MM.1S (cell line): ENCODE data around the gene MBOAT1.
A peak's percentile ranks its signal among the peaks of the same experiment; 100 is the strongest.

Experiments
- DNase-seq: peaks from one replicate; pipeline ENCODE4 v3.0.0-alpha.2; 2015
- H2AFZ ChIP-seq: fragments of 300-600 bp; sonication (generic); 2 replicates; pipeline ENCODE4 v1.6.0; 2016; ENCODE audit warnings: antibody characterized with exemption, low read length
- H3F3A ChIP-seq: fragments of 300-600 bp; sonication (generic); 2 replicates; pipeline ENCODE4 v1.6.1; 2016; ENCODE audit warnings: mild to moderate bottlenecking, antibody characterized with exemption, low read length, moderate library complexity, mixed read lengths; ENCODE audit not compliant: insufficient read depth
- H3K27ac ChIP-seq: fragments of 300-600 bp; sonication (generic); 2 replicates; pipeline ENCODE4 v1.5.1; 2016; ENCODE audit warnings: mild to moderate bottlenecking, low read length
- H3K27me3 ChIP-seq: fragments of 300-600 bp; sonication (generic); replicated peaks from 2 replicates; pipeline ENCODE4 v1.6.0; 2016; ENCODE audit warnings: low read length; ENCODE audit not compliant: insufficient read depth
- H3K36me3 ChIP-seq: fragments of 300-600 bp; sonication (generic); replicated peaks from 2 replicates; pipeline ENCODE4 v1.6.1; 2016; ENCODE audit warnings: mild to moderate bottlenecking, low read length, mixed read lengths; ENCODE audit not compliant: insufficient read depth
- H3K4me1 ChIP-seq: fragments of 300-600 bp; sonication (generic); 2 replicates; pipeline ENCODE4 v1.6.1; 2016; ENCODE audit warnings: low read length, mixed read lengths
- H3K4me2 ChIP-seq: fragments of 300-600 bp; sonication (generic); 2 replicates; pipeline ENCODE4 v1.6.0; 2016; ENCODE audit warnings: low read depth, low read length
- H3K4me3 ChIP-seq: fragments of 300-600 bp; sonication (generic); 2 replicates; pipeline ENCODE4 v1.5.1; 2016; ENCODE audit warnings: low read length, mixed read lengths
- H3K79me2 ChIP-seq: fragments of 300-600 bp; sonication (generic); 2 replicates; pipeline ENCODE4 v1.6.1; 2016; ENCODE audit warnings: mixed run types, low read length, mixed read lengths
- H3K9ac ChIP-seq: fragments of 300-600 bp; sonication (generic); 2 replicates; pipeline ENCODE4 v1.6.1; 2016; ENCODE audit warnings: low read length, mixed read lengths
- H3K9me2 ChIP-seq: fragments of 300-600 bp; sonication (generic); replicated peaks from 2 replicates; pipeline ENCODE4 v1.6.1; 2016; ENCODE audit warnings: mild to moderate bottlenecking, low read length, mixed read lengths; ENCODE audit not compliant: insufficient read depth
- H3K9me3 ChIP-seq: fragments of 300-600 bp; sonication (generic); replicated peaks from 2 replicates; pipeline ENCODE4 v1.6.1; 2016; ENCODE audit warnings: mild to moderate bottlenecking, low read length, mixed read lengths; ENCODE audit not compliant: insufficient read depth
- H4K20me1 ChIP-seq: fragments of 300-600 bp; sonication (generic); 2 replicates; pipeline ENCODE4 v1.6.1; 2016; ENCODE audit warnings: mild to moderate bottlenecking, low read length, moderate library complexity, mixed read lengths; ENCODE audit not compliant: insufficient read depth
- EZH2 ChIP-seq: fragments of 300-600 bp; sonication (generic); optimal IDR thresholded peaks from 2 replicates; pipeline ENCODE3; 2017; ENCODE audit warnings: low read depth, mild to moderate bottlenecking, antibody characterized with exemption, low read length, mixed read lengths
- EZH2phosphoT487 ChIP-seq: fragments of 300-600 bp; sonication (generic); IDR thresholded peaks from 2 replicates; pipeline ENCODE4 v1.6.1; 2018; ENCODE audit warnings: antibody characterized with exemption, low read length
- TF ChIP-seq, protein P1 (sequence below): fragments of 300-600 bp; sonication (generic); IDR thresholded peaks from 2 replicates; pipeline ENCODE4 v1.5.1; 2016; ENCODE audit warnings: antibody characterized with exemption, low read length, mixed read lengths

The MBOAT1 gene

DNA sequence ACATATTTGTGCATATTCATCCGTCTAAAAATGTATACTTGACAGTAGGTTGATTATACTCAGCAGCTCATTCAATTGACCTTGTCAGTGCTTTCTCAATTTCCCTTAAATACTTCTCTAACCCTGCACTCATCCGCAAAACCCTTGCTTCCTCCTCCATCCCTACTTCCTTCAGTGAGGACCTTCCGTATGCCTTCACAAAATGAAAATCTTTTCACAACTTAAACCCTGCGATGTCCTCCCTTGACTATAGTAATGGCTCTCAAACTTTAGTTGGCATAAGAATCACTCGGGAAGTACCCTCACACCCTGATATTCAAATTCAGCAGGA is 5.2 kb downstream of the MBOAT1 start:
- H3K4me1 ChIP-seq: peaks cover 62% of the 10 kb centered on the region
- H4K20me1 ChIP-seq: no peaks in the 10 kb centered on the region
- no peaks in the 10 kb centered on the region for H3K9me2 ChIP-seq
- H2AFZ ChIP-seq: peak overlapping the region; percentile 11
- DNase-seq: no peak
- H3K9me3 ChIP-seq: no peaks in the 10 kb centered on the region
- peak overlapping the region; percentile 57 for H3K9ac ChIP-seq
- peak overlapping the region; percentile 83 for H3K27ac ChIP-seq
- no peaks in the 10 kb centered on the region for H3K27me3 ChIP-seq
- peak overlapping the region; percentile 93 for H3K4me2 ChIP-seq
- peaks cover 60% of the 10 kb centered on the region for H3F3A ChIP-seq
- no peaks in the 10 kb centered on the region for H3K36me3 ChIP-seq
- H3K79me2 ChIP-seq: peaks cover 93% of the 10 kb centered on the region
- peak overlapping the region; percentile 66 for H3K4me3 ChIP-seq
- TF ChIP-seq EZH2: no peak
- TF ChIP-seq, protein P1, sequence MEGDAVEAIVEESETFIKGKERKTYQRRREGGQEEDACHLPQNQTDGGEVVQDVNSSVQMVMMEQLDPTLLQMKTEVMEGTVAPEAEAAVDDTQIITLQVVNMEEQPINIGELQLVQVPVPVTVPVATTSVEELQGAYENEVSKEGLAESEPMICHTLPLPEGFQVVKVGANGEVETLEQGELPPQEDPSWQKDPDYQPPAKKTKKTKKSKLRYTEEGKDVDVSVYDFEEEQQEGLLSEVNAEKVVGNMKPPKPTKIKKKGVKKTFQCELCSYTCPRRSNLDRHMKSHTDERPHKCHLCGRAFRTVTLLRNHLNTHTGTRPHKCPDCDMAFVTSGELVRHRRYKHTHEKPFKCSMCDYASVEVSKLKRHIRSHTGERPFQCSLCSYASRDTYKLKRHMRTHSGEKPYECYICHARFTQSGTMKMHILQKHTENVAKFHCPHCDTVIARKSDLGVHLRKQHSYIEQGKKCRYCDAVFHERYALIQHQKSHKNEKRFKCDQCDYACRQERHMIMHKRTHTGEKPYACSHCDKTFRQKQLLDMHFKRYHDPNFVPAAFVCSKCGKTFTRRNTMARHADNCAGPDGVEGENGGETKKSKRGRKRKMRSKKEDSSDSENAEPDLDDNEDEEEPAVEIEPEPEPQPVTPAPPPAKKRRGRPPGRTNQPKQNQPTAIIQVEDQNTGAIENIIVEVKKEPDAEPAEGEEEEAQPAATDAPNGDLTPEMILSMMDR: no peak

DNA sequence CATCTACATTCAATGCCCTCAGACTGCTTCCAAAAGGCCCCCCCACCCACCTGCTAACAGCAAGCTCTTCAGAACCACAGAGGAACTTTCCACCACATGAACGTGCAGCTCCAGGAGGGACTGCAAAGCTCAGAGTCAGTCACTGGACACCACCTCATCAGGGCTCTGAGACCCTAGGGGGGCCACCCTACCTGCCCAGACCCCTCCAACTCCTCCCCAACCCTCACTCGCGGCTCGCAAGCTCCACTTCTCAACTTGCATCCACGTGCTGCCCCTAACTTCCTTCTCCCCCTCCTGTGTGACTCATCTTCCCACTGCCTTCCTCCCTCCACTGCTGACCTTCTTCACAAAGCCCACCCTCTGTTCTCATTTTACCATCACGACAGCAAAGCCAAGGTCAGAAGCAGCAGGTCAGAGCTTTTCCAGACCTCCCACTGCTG is 6.5 kb downstream of the MBOAT1 start:
- peak overlapping the region; percentile 83; the same call in 1 of the 2 replicates for H3K27ac ChIP-seq
- no peak overlapping the region; the same call in 1 of the 2 replicates for H3K9ac ChIP-seq
- no peaks in the 10 kb centered on the region for H3K9me2 ChIP-seq
- TF ChIP-seq EZH2phosphoT487 (no peak), EZH2 (no peak)
- TF ChIP-seq, protein P1: no peak
- no peak overlapping the region; the same call in 1 of the 2 replicates for H3K4me3 ChIP-seq
- peaks cover 71% of the 10 kb centered on the region for H3K4me1 ChIP-seq
- H3K9me3 ChIP-seq: no peaks in the 10 kb centered on the region
- no peak overlapping the region for H2AFZ ChIP-seq
- H3F3A ChIP-seq: peaks cover 48% of the 10 kb centered on the region
- no peaks in the 10 kb centered on the region for H3K27me3 ChIP-seq
- H3K36me3 ChIP-seq: no peaks in the 10 kb centered on the region
- H4K20me1 ChIP-seq: no peaks in the 10 kb centered on the region
- DNase-seq: no peak
- peaks cover 91% of the 10 kb centered on the region for H3K79me2 ChIP-seq
- peak overlapping the region; percentile 93; the same call in 1 of the 2 replicates for H3K4me2 ChIP-seq

DNA sequence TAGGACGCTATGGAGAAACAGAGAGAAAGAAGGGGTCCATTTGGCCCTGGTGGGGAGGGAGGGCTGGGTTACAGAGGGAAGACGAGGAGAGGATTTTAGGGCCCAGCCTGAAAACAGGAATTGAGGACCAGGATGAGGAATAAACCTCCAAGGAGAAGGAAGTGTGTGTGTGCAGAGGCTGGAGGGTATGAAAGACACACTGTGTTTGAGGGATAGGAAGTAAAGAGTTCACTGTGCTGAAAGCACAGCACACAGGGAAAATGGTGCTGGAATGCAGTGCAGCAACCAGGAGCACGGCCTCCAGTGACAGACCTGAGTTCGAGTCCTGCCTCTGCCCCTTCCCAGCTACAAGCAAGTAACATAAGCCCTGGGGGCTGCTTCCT is 7.8 kb downstream of the MBOAT1 start:
- Histone ChIP-seq H3K4me2 (peak overlapping the region; percentile 82), H3K9me2 (no peaks in the 10 kb centered on the region), H4K20me1 (no peaks in the 10 kb centered on the region), H3K27ac (peak overlapping the region; percentile 95; the same call in 1 of the 2 replicates), H3K4me3 (no peak overlapping the region), H3K27me3 (no peaks in the 10 kb centered on the region), H3K9me3 (no peaks in the 10 kb centered on the region), H3K79me2 (peaks cover 91% of the 10 kb centered on the region), H3F3A (peaks cover 47% of the 10 kb centered on the region), H2AFZ (no peak overlapping the region), H3K4me1 (peaks cover 72% of the 10 kb centered on the region), H3K36me3 (no peaks in the 10 kb centered on the region), H3K9ac (peak overlapping the region; percentile 24; the same call in 1 of the 2 replicates)
- DNase-seq: no peak
- TF ChIP-seq EZH2 (no peak), EZH2phosphoT487 (no peak)
- TF ChIP-seq, protein P1: no peak
